ENCODE data around the gene MTFMT.

MTFMT gene

GRCh38 chr15:65054333-65055200 lies 25.1 kb upstream of the MTFMT start:
- peak; percentile 87 for DNase-seq (ENCODE audit: low spot score)
- peak; percentile 91 for TF ChIP-seq CTCF (IDR thresholded peaks at IDR 0.05; ENCODE audit: extremely low read depth, missing control alignments)

GRCh38 chr15:65052956-65053355 lies 23.5 kb upstream of the MTFMT start:
- TF ChIP-seq CTCF (IDR thresholded peaks at IDR 0.05; ENCODE audit: extremely low read depth, missing control alignments), result no peak
- DNase-seq (ENCODE audit: low spot score), result no peak

GRCh38 chr15:65051266-65051665 lies 21.8 kb upstream of the MTFMT start:
- DNase-seq (ENCODE audit: low spot score), result no peak
- TF ChIP-seq CTCF (IDR thresholded peaks at IDR 0.05; ENCODE audit: extremely low read depth, missing control alignments), result no peak

GRCh38 chr15:65050270-65050669 lies 20.8 kb upstream of the MTFMT start:
- no peak for TF ChIP-seq CTCF (IDR thresholded peaks at IDR 0.05; ENCODE audit: extremely low read depth, missing control alignments)
- DNase-seq (ENCODE audit: low spot score), result no peak

GRCh38 chr15:65049418-65049840 lies 20.0 kb upstream of the MTFMT start:
- DNase-seq (ENCODE audit: low spot score), result peak; percentile 95
- no peak for TF ChIP-seq CTCF (IDR thresholded peaks at IDR 0.05; ENCODE audit: extremely low read depth, missing control alignments)

- no peak for TF ChIP-seq CTCF (IDR thresholded peaks at IDR 0.05; ENCODE audit: extremely low read depth, missing control alignments)
- no peak for DNase-seq (ENCODE audit: low spot score)
Measured at GRCh38 chr15:65048241-65048640, 18.8 kb upstream of the MTFMT start.

GRCh38 chr15:65044724-65045481 lies 15.5 kb upstream of the MTFMT start, which contains the start of gene SLC51B:
Gene SLC51B, plus strand, starts transcription at chr15:65045387. Its CDS starts 4,618 bp downstream, at chr15:65050005.
- no peak for DNase-seq (ENCODE audit: low spot score)
- TF ChIP-seq CTCF (IDR thresholded peaks at IDR 0.05; ENCODE audit: extremely low read depth, missing control alignments), result no peak

- DNase-seq (ENCODE audit: low spot score), result peak; percentile 37
Measured at GRCh38 chr15:65044218-65044617, 14.8 kb upstream of the MTFMT start.
